ENCODE data around the gene SCML2.

Gene SCML2

GRCh38 chrX:18368402-18368801 is 13.9 kb upstream of the SCML2 start:
- TF ChIP-seq CTCF (IDR thresholded peaks at IDR 0.05) (no peak), ZFX (IDR thresholded peaks at IDR 0.05; ENCODE audit: borderline replicate concordance) (no peak)
- H3K27ac ChIP-seq, result no peak overlapping the region

- TF ChIP-seq ZFX (IDR thresholded peaks at IDR 0.05; ENCODE audit: borderline replicate concordance), result no peak
- no peak for TF ChIP-seq CTCF (IDR thresholded peaks at IDR 0.05)
These were observed 6.4 kb upstream of the SCML2 start for GRCh38 chrX:18360867-18361266.

DNA sequence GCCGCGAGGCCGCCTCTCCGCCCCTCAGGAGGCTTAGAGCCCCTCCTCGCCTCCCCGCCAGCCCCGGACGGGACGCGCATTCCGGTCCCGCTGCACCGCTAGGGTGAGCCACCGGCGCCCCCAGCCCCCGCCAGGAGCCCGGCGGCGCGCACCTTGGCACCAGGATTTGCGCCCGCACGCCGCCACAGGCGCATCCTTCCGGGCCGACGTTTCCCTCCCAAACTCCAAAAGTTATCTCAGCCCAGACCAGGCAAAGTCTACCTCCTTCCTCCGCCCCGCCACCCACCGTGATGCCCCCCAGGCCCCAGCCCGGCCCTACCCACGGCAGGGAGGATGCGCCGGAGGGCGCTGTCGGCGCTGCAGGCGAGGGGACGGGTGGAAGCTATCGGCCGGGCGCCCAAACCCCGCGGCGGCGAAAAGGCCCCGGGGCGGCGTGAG is 538 bp downstream of the SCML2 start:
- H3K27ac ChIP-seq, result peak overlapping the region; percentile 51
- TF ChIP-seq ZFX (IDR thresholded peaks at IDR 0.05; ENCODE audit: borderline replicate concordance) (no peak), CTCF (IDR thresholded peaks at IDR 0.05) (peak; percentile 36)

More at GRCh38 chrX:18360867-18361266, 6.4 kb upstream of the SCML2 start:
- H3K27ac ChIP-seq, result no peak overlapping the region

GRCh38 chrX:18351784-18352183 is 2.7 kb downstream of the SCML2 start:
- no peak for TF ChIP-seq CTCF (IDR thresholded peaks at IDR 0.05)
- TF ChIP-seq ZFX (IDR thresholded peaks at IDR 0.05; ENCODE audit: borderline replicate concordance), result no peak
- H3K27ac ChIP-seq, result no peak overlapping the region

- H3K27ac ChIP-seq, result no peak overlapping the region
- no peak for TF ChIP-seq CTCF (IDR thresholded peaks at IDR 0.05)
- TF ChIP-seq ZFX (IDR thresholded peaks at IDR 0.05; ENCODE audit: borderline replicate concordance), result no peak
These were observed 6.4 kb downstream of the SCML2 start for GRCh38 chrX:18348047-18348446.

GRCh38 chrX:18309401-18309800 is 45.1 kb downstream of the SCML2 start:
- H3K27ac ChIP-seq, result no peak overlapping the region
- TF ChIP-seq CTCF (IDR thresholded peaks at IDR 0.05) (no peak), ZFX (IDR thresholded peaks at IDR 0.05; ENCODE audit: borderline replicate concordance) (no peak)

GRCh38 chrX:18297251-18297650 is 57.2 kb downstream of the SCML2 start:
- no peak overlapping the region for H3K27ac ChIP-seq
- TF ChIP-seq ZFX (IDR thresholded peaks at IDR 0.05; ENCODE audit: borderline replicate concordance), result no peak
- no peak for TF ChIP-seq CTCF (IDR thresholded peaks at IDR 0.05)
